Adrenal gland (tissue), 5 donors: ENCODE data around the gene TRIOBP.

ENCODE experiments used
- CTCF ChIP-seq, 6 experiments: fragments of 450-650 bp in 4 of 6; fragments of 200-600 bp in 2 of 6; sonication (generic) in 1 of 6; IDR thresholded peaks; 1 replicate in 5 of 6; 2 replicates in 1 of 6; pipeline versions ENCODE4 v1.5.1 to v1.8.0; 2016 to 2021; ENCODE audit warnings: antibody characterized with exemption in 6 of 6, mild to moderate bottlenecking in 2 of 6, moderate library complexity in 1 of 6
- POLR2A ChIP-seq, 2 donors: fragments of 450-650 bp; IDR thresholded peaks; one replicate each; pipeline ENCODE4 v1.6.1; 2017; ENCODE audit warnings: antibody characterized with exemption in 2 of 2, mild to moderate bottlenecking in 2 of 2, moderate library complexity in 1 of 2
- donor health status: DM: no; HTN: no; CAD: no.

- TF ChIP-seq POLR2A (IDR thresholded peaks at IDR 0.05) (no peak), CTCF (IDR thresholded peaks at IDR 0.05) (no peak)
These were observed 7.1 kb downstream of the TRIOBP start for GRCh38 chr22:37703906-37704305.
